Right ventricle myocardium inferior (tissue), 1 donor: ENCODE data around the gene TRPM4. TPM values are rescaled to one million over a fixed set of nuclear protein-coding genes. Genes with fewer than 3 reads are reported as not detected.
"Not testable (repeated sequence)": the region's sequence is repeated elsewhere in the genome, so short reads cannot be mapped to it uniquely, and the experiment has no call there.

ENCODE experiments used
- ATAC-seq: fragments of 200-7000 bp; cut with Tn5 transposase; one replicate; pipeline ENCODE4 v1.9.1; 2020; ENCODE audit warnings: mild to moderate bottlenecking, moderate library complexity
- DNase-seq: peaks from one replicate; pipeline ENCODE4 v3.0.0; 2021; ENCODE audit errors: missing footprints
- intact Hi-C: fragments of 100-400 bp; cut with DNase I; formaldehyde crosslinking; loops from one replicate; pipeline ENCODE4 v1.11.0; 2022
- long read RNA-seq: library from polyadenylated mRNA; unstranded; transcript quantifications from one replicate; pipeline ENCODE4 v2.0.0, GENCODE V29; 2021
- total RNA-seq: library from RNA; stranded (reverse); fragmentation: NEBNext Ultra II Directional; extraction: Animal tissue kit (Norgen Biotek cat#: 25700); gene quantifications from one replicate; pipeline ENCODE4 v1.2.1, GENCODE V29; 2021
- donor health status: DM: no; HTN: yes; CAD: no; lungs with severe emphysema.

The TRPM4 gene
- 28.5 TPM for total RNA-seq
- long read RNA-seq, full-length matches to known transcripts = 8 of 31 reads
- long read RNA-seq, partial matches to known transcripts = 15 of 31 reads
- long read RNA-seq, other reads (novel, unspliced or antisense) = 8 of 31 reads

DNA sequence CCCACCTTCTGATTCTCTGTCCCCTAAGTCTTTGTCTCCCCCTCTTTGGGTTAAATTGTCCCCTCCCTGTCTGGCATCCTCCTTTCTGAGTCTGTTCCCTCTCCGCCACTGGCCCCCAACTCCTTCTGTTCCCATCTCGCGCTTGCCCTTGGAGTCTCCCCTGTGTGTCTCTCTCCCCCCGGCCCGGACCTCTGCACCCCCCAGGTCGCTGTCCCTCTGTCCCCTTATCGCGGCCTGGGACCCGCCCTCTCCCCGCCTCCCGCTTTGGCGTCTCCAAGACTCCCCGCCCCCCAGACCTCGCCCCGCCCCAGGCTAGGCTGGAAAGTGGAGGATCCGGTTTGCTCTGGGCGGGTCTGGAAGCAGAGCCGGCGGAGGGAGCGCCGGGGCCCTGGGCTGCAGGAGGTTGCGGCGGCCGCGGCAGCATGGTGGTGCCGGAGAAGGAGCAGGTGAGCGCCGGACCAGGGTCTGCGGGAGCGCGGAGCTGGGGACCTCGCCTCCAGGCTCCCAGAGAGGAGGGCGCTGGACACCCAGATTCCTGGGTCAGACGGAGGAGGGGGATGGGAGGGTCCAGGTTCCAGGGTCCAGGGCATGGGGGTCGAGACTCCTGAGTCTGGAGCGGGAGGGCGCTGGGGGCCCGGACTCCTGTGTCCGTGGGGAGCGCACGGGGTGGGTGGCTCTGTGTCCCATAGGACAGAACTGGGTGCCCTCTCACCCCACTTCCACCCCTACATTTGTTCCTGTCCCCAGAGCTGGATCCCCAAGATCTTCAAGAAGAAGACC is at the start of gene TRPM4:
Gene TRPM4, plus strand, starts transcription at position 348 of the 780 bp plus-strand sequence. Its CDS starts 75 bp downstream, at position 423.
- ATAC-seq (peak; percentile 86), DNase-seq (peak; percentile 96)
- intact Hi-C loops = no loop called here

DNA sequence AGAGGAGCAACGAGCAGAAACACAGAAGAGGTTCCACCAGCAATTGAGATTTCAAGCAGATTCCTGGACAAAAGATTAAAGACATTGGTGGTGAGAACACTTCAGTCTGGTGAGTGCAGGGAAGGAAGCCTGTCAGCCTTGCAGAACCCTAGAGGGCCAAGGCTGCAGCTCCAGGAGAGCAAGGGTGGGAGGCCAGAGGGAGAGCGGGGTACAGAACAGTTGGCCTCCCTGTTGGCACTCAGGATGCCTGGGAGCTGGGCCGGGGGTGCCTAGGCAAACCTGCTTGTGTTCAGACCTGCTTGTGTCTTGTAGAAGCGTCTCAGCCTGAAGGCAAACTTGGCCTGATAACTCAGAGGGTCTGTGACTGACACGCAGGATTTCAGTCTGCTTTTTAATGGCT is 48.5 kb upstream of the TRPM4 start:
- DNase-seq (no peak), ATAC-seq (no peak)

DNA sequence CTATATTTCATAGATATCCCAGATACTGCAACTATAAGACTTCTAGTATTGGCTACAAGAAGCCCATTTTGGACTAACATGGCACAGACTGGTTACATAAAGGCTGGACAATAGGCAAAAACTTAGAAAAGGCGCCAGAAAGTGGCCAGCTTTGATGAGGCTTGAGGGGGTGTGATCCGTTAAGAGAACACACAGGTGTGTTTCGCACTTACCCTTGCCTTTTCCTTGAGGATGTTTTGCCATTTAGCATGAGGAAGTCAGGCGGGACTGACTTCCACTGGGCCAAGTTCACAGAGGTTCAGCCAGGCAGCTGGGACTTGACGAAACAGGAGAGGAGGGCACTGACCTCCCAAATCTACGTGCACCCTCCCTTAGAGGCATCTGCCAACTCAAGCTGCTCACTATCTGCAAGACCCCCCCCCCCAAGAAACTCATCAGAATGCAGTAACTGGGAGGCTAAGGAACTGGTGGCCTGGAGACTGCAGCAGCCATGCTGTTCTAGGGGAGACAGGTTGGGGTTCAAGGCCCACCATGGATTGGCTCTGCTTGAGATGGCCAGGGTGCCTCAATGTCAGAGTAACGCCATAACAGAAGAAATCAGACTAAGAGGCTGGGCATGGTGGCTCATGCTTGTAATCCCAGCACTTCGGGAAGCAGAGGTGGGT is 47.9 kb upstream of the TRPM4 start:
- DNase-seq = no peak
- intact Hi-C loops = no loop called here
- no peak for ATAC-seq

More for the DNA sequence above, 48.5 kb upstream of the TRPM4 start:
- intact Hi-C loops = no loop called here

GRCh38 chr19:49110567-49110966 is 47.0 kb upstream of the TRPM4 start:
- no peak for DNase-seq
- no peak for ATAC-seq
- intact Hi-C loops = no loop called here

DNA sequence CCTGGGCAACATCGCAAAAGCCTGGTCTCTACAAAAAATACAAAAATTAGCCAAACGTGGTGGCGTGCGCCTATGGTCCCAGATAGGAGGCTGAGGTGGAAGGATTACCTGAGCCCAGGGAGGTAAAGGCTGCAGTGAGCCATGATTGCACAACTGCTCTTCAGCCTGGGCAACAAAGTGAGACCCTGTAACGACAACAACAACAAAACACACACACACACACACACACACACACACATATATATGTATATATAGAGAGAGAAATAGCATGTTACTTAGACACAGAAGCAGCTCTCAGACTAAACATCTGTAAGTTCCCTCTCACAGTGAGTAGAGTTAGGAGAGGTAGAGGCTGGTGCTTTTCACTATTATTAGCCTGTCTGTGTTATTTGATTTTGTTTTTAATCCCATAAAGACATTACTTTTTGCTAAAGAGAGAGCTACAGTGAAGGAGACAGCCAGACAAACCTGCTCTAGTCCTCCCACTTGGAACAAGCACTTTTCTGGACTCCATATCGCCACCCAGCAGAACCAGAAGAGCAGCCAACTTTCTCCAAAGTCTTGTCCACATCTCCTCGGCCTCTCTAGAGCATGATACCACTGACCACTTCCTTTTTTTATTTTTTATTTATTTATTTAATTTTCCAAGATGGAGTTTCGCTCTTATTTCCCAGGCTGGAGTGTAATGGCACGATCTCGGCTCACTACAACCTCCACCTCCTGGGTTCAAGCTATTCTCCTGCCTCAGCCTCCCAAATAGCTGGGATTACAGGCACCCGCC is 46.2 kb upstream of the TRPM4 start:
- ATAC-seq (no peak), DNase-seq (no peak)
- intact Hi-C loops = no loop called here

DNA sequence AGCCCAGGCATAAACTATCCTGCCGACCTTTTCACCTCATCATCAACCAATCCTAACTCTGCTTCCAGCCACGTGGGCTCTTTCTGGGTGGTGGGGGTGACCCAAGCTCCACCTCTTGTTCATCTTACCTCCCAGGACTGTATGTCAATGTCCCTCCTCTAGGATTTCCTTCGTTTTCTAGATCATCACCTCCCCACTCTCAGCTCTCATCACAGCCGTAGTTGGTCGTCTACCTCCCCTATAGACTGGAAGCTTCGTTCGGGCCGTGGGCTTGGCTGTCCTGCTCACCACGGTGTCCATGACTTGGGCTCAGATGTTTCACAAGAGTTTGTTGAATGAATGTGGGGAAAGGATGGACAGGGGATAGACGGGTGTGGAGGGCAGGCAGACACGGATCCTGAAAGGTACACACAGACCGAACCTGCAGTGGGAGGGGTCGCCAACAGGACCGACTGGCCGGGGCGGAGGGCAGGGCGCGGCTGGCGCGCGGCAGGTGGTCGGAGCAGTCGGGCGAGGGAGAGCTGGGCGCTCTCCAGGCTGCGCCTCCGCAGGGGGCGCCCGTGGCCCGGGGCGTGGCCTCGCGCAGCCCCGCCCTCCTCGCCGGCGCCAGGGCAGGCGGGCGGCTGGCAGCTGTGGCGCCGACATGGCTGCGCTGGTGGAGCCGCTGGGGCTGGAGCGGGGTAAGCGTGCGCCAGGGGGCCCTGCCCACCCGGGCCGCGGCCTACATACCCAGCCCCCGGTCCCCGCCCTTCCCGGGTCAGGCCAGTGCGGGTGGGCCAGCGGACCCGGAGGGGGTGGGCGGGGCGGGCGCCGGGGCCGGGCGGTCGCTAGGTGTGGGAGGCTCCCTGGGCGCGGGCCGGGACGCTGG is 43.6 kb upstream of the TRPM4 start, which contains the start of gene LIN7B:
Gene LIN7B, plus strand, starts transcription at position 609 of the 868 bp plus-strand sequence. Its CDS starts 35 bp downstream, at position 644.
- DNase-seq (peak; percentile 87), ATAC-seq (peak; percentile 63)
- intact Hi-C loops = no loop called here

- intact Hi-C loops = no loop called here
- no peak for ATAC-seq
These were observed 42.8 kb upstream of the TRPM4 start for GRCh38 chr19:49114630-49115363.

DNA sequence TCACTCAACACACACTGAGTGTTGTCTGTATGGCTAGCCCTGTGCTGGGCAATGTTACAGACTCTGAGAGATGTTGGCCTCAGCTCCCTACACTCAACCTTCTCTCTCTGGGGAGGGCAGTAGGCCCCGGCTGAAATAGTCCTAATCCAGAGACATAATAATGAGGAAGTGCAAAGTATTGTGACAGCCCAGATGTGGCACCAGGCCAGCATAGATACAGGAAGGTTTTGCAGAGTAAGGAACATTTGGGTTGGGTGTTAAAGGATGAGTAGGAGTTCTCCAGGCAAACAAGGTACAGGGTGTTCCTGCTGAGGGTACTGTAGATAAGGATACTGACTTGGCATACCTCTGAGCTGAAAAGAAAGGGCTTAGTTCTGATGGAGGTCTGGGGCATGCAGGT is 41.0 kb upstream of the TRPM4 start:
- peak; percentile 84 for DNase-seq

More at GRCh38 chr19:49114630-49115363, 42.8 kb upstream of the TRPM4 start:
- peak; percentile 79 for DNase-seq

GRCh38 chr19:49117677-49118564 is 39.7 kb upstream of the TRPM4 start:
- intact Hi-C loops = loop anchor here (2.0 kb wide), 1 partner anchor 31 kb away; no protein-coding TSS in a partner anchor
- ATAC-seq (no peak), DNase-seq (no peak)

More for the DNA sequence above, 41.0 kb upstream of the TRPM4 start:
- ATAC-seq = no peak
- intact Hi-C loops = no loop called here

GRCh38 chr19:49118565-49119410 is 38.8 kb upstream of the TRPM4 start, which contains the start of gene C19orf73:
Gene C19orf73 (minus strand): TSS chr19:49119143. CDS start chr19:49119022, 121 bp downstream.
- intact Hi-C loops = loop anchor here (2.0 kb wide), 1 partner anchor 30 kb away; no protein-coding TSS in a partner anchor
- DNase-seq (peak; percentile 96), ATAC-seq (peak; percentile 93)

DNA sequence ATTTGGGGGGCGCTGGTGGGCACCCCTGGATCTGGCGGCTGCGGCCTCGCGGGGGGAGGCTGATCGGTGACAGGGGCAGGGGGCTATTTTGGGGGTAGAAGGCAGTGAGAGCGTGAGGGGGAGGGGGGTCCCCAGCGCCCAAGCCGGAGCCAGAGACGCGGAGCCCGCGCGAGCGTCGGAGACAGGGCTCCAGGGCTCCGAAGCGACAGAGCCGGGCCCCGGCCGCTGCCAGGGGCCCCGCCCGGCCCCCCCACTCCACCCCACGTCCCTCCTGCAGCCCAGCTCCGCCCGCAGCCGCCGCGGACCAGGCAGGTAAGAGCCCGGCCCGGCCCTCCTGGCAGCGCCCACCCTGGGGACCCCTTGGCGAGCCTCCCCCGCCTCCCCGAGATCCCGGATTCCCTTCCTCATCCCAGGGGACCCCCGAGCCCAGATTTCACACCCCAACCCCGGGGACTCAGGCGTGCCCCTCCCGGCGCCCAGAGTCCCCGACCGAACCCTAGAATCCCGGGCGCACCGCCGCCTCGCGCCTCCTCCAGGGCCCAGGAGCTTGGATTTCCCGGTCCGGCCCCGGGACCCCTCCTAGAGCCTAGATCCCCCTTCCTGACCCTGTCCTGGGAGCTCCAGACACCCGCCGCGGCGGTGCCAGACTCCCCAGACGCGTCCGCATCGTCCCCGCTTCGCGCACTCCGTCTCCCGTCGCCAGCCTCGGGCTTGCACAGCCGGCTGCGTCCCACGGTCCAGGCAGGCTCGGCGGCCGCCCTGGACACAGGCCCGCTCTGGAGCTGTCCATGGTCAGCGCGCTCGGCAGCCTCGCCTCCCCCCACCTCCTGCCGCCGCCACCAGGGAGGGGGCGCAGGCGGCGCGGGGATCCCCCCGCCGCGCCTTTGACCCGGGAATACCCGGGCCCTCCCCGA is 37.9 kb upstream of the TRPM4 start, which contains the start of gene PPFIA3:
Gene PPFIA3, plus strand, starts transcription at position 134 of the 914 bp plus-strand sequence. CDS start 8,330 bp downstream, outside the sequence.
- intact Hi-C loops = loop anchor here (2.0 kb wide), 1 partner anchor 29 kb away; no protein-coding TSS in a partner anchor
- peak; percentile 61 for ATAC-seq
- DNase-seq = peak; percentile 84

DNA sequence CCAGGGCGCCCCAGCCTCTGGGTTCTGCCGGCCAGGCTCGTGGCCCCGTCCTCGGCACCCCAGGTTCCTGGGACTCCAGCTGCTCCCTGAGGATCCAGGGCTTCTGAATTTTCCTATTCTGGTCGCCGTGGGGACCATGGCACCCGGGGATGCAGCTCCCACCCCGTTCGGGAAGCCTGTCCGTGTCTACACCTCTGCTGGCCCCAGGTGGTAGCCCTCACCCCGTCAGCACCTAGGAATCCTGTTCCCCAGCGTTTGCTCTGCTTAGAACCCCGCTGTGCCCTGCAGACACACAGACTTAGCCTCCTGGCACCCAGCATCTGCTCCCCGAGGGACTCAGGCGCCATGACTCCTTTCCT is 37.3 kb upstream of the TRPM4 start:
- no peak for DNase-seq
- no peak for ATAC-seq
- intact Hi-C loops = no loop called here

DNA sequence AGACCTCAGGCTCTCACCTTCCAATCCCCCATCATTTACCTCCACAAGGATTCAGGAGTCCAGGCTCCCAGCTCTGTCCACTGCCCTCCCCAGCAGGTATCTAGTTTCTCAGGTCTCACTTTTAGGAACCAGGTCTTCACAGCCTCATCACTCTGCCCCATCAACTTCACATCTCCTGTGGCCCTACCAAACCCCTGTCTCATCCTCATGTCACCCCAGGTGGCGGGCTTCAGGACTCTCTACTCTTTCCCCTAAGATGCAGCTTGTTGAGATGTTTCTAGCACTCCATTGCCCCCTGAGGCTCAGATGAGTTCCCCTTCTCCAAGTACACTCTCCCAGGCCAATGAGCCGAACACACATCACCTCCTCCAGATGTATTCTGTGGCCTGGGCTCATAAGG is 36.7 kb upstream of the TRPM4 start:
- ATAC-seq (no peak), DNase-seq (no peak)
- intact Hi-C loops = no loop called here

GRCh38 chr19:49121841-49122240 is 35.8 kb upstream of the TRPM4 start:
- intact Hi-C loops, ATAC-seq, DNase-seq: not testable (repeated sequence)
